Stomach (tissue), 9 donors: ENCODE results near the gene RASSF6. TPM values are rescaled to one million over a fixed set of nuclear protein-coding genes. Genes with fewer than 3 reads are reported as not detected.
"Not testable (repeated sequence)": the region's sequence is repeated elsewhere in the genome, so short reads cannot be mapped to it uniquely, and the experiment has no call there.

Experiments used
- DNase-seq, 2 donors: peaks; one replicate each; pipeline versions ENCODE4 v3.0.0 to v3.0.0-alpha.2; 2013 to 2019
- H3K27ac ChIP-seq, 5 donors: fragments of 200-600 bp in 4 of 5; sonication (generic) in 4 of 5; one replicate each; pipeline ENCODE4 v1.5.1; 2013 to 2019; ENCODE audit warnings: mild to moderate bottlenecking in 1 of 5, moderate library complexity in 1 of 5
- H3K27me3 ChIP-seq, 3 donors: fragments of 200-600 bp; sonication (generic); one replicate each; pipeline ENCODE4 v1.5.1; 2017 to 2019; ENCODE audit warnings: mixed run types in 1 of 3
- H3K36me3 ChIP-seq, 4 donors: fragments of 200-600 bp; sonication (generic); 1 replicate in 3 of 4; 2 replicates in 1 of 4; pipeline ENCODE4 v1.5.1; 2016 to 2019
- H3K4me1 ChIP-seq, 4 donors: fragments of 200-600 bp; sonication (generic); one replicate each; pipeline ENCODE4 v1.5.1; 2016 to 2019
- H3K4me3 ChIP-seq, 4 donors: fragments of 200-600 bp; sonication (generic) in 3 of 4; one replicate each; pipeline ENCODE4 v1.5.1; 2016 to 2019; ENCODE audit warnings: mild to moderate bottlenecking in 1 of 4
- H3K9me3 ChIP-seq, 4 donors: fragments of 200-600 bp; sonication (generic); one replicate each; pipeline ENCODE4 v1.5.1; 2016 to 2019
- EP300 ChIP-seq: sonication (generic); formaldehyde crosslinking; IDR thresholded peaks from one replicate; pipeline ENCODE4 v1.6.1; 2017; ENCODE audit warnings: antibody characterized with exemption
- POLR2A ChIP-seq, 4 donors: fragments of 450-650 bp; IDR thresholded peaks; one replicate each; pipeline ENCODE4 v1.6.1; 2016; ENCODE audit warnings: antibody characterized with exemption in 4 of 4, control low read depth in 2 of 4, mild to moderate bottlenecking in 1 of 4, moderate library complexity in 1 of 4
- POLR2AphosphoS5 ChIP-seq, 3 donors: sonication (generic); formaldehyde crosslinking; IDR thresholded peaks; one replicate each; pipeline ENCODE4 v1.6.1; 2016; ENCODE audit warnings: antibody characterized with exemption in 3 of 3
- WGBS, 5 donors: extraction: QIAGEN DNeasy Blood & Tissue Kit in 3 of 5; methylation state at CpG; one replicate each; pipeline versions ENCODE4 v1.1.5 to v1.1.7; 2013 to 2018; 5-methylcytosine and 5-hydroxymethylcytosine counted together
- intact Hi-C: fragments of 100-400 bp; cut with DNase I; formaldehyde crosslinking; loops from one replicate; pipeline ENCODE4 v1.15.1; 2023; ENCODE audit warnings: low total_unique reads
- polyA plus RNA-seq, 3 donors: library from polyadenylated mRNA; stranded (reverse); fragments of 200-250 nt; gene quantifications; one replicate each; pipeline ENCODE4 v1.2.3, GENCODE V29; 2013
- total RNA-seq, 5 donors: library from RNA; depleted of rRNA; stranded (reverse); fragments of >200 nt; gene quantifications; one replicate each; pipeline versions ENCODE4 v1.1.0 to v1.2.3, GENCODE V29; 2014 to 2016
- TF ChIP-seq, protein P1 (sequence below), 7 experiments: fragments of 450-650 bp in 4 of 7; fragments of 200-600 bp in 3 of 7; sonication (generic) in 3 of 7; IDR thresholded peaks; one replicate each; pipeline ENCODE4 v1.5.1; 2016 to 2019; ENCODE audit warnings: antibody characterized with exemption in 7 of 7, control low read depth in 2 of 7, mild to moderate bottlenecking in 1 of 7
- donor health status: healthy with polysubstance abuse.
- donor health status: Bipolar disorder and iron deficiency.
- donor health status: healthy.

Gene RASSF6
- total and polyA plus RNA-seq, 8 donors, result 5.0 to 51.8 (median 13.5) TPM

DNA sequence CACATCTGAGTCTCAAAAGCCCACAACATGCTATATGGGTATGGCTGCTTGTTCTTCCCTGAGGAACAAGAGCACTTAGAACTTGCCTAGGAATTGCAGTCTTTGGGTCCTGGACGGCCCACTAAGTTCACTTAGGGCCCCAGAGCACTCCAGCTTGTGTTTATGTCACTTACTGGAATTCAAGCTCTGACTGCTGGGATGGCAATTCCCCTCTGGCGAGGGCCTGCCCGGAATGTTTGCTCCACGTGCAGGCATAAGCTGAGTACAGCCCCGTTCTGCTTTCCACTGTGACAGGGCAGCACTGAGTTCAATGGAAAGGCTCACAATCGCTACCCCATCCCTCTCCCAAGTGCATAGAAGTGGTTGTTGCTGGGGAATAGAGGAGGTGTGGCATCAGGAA is 25.9 kb upstream of the RASSF6 start:
- Histone ChIP-seq H3K36me3 (no peaks in the 10 kb centered on the region), H3K27me3 (no peaks in the 10 kb centered on the region), H3K27ac (no peak overlapping the region), H3K4me1 (no peaks in the 10 kb centered on the region), H3K9me3 (no peaks in the 10 kb centered on the region), H3K4me3 (no peak overlapping the region)
- TF ChIP-seq EP300, result no peak
- intact Hi-C loops, result no loop called here
- no peak for DNase-seq
- WGBS, 5 donors, result 84 to 93% (median 88%) methylated on average over 6 of the region's 6 CpGs

DNA sequence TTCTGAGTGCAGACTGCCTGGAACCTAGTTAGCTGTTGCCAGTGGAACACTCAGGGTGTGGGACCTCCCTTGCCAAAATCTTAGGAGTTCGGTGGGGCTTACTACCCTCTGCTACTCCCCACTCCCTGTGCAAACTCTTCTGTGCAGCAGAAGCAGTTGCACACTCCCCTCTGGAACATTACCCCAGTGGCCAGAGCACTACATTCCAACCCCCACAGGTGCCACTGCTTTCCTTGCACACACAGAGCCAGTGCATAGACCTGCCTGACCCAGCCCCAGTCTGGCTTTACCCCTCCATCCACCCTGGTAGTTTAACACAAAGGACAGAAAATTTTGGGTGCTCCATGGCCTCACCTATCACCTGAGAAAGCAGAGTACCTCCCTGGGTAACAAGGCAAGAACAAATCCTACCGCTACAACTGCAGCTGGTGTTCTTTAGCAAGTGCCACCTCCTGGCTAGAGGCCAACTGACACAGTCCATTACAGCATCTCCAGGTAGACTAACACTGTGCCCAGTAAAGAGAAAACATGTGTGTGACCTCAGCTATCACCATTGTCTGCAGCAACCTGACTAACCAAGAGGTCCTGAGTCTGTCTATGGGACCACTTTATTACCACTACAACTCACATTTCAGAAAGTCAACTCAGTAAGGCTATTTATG is 11.5 kb upstream of the RASSF6 start:
- peak in 1 of 2 donors; percentile 43 for DNase-seq
- WGBS, 5 donors, result 61 to 82% (median 64%) methylated on average over 2 of the region's 2 CpGs

DNA sequence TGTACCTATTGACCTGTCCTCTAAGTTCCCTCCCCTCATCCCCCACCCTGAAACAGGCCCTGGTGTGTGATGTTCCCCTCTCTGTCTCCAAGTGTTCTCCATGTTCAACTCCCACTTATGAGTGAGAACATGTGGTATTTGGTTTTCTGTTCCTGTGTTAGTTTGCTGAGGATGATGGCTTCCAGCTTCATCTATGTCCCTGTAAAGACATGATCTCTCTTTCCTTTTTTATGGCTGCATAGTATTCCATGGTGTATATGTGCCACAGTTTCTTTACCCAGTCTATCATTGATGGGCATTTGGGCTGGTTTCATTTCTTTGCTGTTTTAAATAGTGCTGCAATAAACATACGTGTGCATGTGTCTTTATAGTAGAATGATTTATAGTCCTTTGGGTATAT is 8.6 kb upstream of the RASSF6 start:
- intact Hi-C loops, H3K4me1 ChIP-seq, H3K4me3 ChIP-seq, H3K27ac ChIP-seq, H3K36me3 ChIP-seq, H3K27me3 ChIP-seq, H3K9me3 ChIP-seq, DNase-seq: not testable (repeated sequence)
- 78 to 97% (median 92%) methylated on average over 1 of the region's 1 CpG for WGBS, 5 donors

More for the DNA sequence above, 11.5 kb upstream of the RASSF6 start:
- H3K27ac ChIP-seq, result no peak overlapping the region
- H3K4me1 ChIP-seq, result no peaks in the 10 kb centered on the region
- no peak overlapping the region for H3K4me3 ChIP-seq
- no peak for TF ChIP-seq POLR2A (IDR thresholded peaks at IDR 0.05)
- no peak for TF ChIP-seq POLR2AphosphoS5 (IDR thresholded peaks at IDR 0.05)
- no peak for TF ChIP-seq EP300
- TF ChIP-seq, protein P1, sequence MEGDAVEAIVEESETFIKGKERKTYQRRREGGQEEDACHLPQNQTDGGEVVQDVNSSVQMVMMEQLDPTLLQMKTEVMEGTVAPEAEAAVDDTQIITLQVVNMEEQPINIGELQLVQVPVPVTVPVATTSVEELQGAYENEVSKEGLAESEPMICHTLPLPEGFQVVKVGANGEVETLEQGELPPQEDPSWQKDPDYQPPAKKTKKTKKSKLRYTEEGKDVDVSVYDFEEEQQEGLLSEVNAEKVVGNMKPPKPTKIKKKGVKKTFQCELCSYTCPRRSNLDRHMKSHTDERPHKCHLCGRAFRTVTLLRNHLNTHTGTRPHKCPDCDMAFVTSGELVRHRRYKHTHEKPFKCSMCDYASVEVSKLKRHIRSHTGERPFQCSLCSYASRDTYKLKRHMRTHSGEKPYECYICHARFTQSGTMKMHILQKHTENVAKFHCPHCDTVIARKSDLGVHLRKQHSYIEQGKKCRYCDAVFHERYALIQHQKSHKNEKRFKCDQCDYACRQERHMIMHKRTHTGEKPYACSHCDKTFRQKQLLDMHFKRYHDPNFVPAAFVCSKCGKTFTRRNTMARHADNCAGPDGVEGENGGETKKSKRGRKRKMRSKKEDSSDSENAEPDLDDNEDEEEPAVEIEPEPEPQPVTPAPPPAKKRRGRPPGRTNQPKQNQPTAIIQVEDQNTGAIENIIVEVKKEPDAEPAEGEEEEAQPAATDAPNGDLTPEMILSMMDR (IDR thresholded peaks at IDR 0.05), result no peak
- intact Hi-C loops, result no loop called here
- no peaks in the 10 kb centered on the region for H3K36me3 ChIP-seq
- H3K9me3 ChIP-seq, result no peaks in the 10 kb centered on the region
- no peaks in the 10 kb centered on the region for H3K27me3 ChIP-seq

DNA sequence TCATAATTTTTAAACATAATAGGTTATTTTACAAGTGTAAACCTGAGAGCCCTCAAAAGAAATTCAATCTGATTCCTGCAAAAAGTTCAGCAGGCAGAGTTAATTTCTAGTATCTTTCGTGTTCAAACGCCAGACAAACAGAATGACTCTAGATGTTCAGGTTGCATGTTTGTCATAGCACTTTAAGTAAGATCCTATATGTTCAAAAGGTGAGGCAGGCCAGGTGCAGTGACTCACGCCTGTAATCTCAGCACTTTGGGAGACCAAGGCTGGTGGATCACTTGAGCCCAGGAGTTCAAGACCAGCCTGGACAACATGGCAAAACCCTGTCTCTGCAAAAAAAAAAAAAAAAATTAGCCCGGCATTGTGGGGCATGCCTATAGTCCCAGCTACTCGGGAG is 1.1 kb upstream of the RASSF6 start:
- DNase-seq, result peak in 1 of 2 donors; percentile 34
- intact Hi-C loops, result no loop called here
- Histone ChIP-seq H3K27ac (peak overlapping the region; percentile 68 to 88 (median 84)), H3K4me3 (no peak overlapping the region), H3K27me3 (peaks cover 0 to 8% (median 0%) of the 10 kb centered on the region in 3 donors), H3K36me3 (no peaks in the 10 kb centered on the region), H3K9me3 (no peaks in the 10 kb centered on the region), H3K4me1 (peaks cover 0 to 18% (median 5%) of the 10 kb centered on the region in 4 donors)
- WGBS, 5 donors, result 56 to 76% (median 64%) methylated on average over 5 of the region's 5 CpGs
- TF ChIP-seq, protein P1 (IDR thresholded peaks at IDR 0.05), result no peak
- TF ChIP-seq POLR2A (IDR thresholded peaks at IDR 0.05), result no peak
- TF ChIP-seq POLR2AphosphoS5 (IDR thresholded peaks at IDR 0.05), result peak in 1 of 3 donors; percentile 36

DNA sequence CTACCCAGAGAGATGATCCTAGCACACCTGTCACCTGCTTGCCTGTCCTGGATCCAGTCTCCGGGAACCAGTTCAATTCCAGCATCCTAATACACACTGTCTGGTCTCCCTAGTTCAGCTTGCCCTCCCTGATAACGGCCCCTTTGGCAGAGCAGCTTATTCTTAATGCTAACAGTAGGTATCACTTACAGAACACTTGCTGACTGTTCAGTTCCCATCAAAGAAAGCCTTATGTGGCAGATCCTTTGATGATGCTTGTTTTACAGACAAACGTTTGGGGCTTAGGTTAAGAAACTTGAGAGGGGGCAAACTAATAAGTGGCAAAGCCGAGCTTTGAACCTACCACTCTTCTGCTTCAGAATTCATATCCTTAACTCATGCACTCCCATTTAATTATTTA is 890 bp downstream of the RASSF6 start:
- no peak for TF ChIP-seq EP300
- no peak for TF ChIP-seq POLR2AphosphoS5 (IDR thresholded peaks at IDR 0.05)
- TF ChIP-seq, protein P1 (IDR thresholded peaks at IDR 0.05), result no peak
- TF ChIP-seq POLR2A (IDR thresholded peaks at IDR 0.05), result no peak
- H3K4me1 ChIP-seq, result peaks cover under 1 to 25% (median 16%) of the 10 kb centered on the region in 4 donors
- H3K4me3 ChIP-seq, result peak overlapping the region; percentile 36 to 56 (median 46)
- WGBS, 5 donors, result 16 to 34% (median 31%) methylated on average over 4 of the region's 4 CpGs
- H3K36me3 ChIP-seq, result no peaks in the 10 kb centered on the region
- intact Hi-C loops, result no loop called here
- peaks cover 0 to 8% (median 0%) of the 10 kb centered on the region in 3 donors for H3K27me3 ChIP-seq
- DNase-seq, result peak in 1 of 2 donors; percentile 25
- H3K27ac ChIP-seq, result peak overlapping the region; percentile 19 to 88 (median 84)
- H3K9me3 ChIP-seq, result no peaks in the 10 kb centered on the region
